ENCODE data around the gene NRP1.

Gene NRP1

DNA sequence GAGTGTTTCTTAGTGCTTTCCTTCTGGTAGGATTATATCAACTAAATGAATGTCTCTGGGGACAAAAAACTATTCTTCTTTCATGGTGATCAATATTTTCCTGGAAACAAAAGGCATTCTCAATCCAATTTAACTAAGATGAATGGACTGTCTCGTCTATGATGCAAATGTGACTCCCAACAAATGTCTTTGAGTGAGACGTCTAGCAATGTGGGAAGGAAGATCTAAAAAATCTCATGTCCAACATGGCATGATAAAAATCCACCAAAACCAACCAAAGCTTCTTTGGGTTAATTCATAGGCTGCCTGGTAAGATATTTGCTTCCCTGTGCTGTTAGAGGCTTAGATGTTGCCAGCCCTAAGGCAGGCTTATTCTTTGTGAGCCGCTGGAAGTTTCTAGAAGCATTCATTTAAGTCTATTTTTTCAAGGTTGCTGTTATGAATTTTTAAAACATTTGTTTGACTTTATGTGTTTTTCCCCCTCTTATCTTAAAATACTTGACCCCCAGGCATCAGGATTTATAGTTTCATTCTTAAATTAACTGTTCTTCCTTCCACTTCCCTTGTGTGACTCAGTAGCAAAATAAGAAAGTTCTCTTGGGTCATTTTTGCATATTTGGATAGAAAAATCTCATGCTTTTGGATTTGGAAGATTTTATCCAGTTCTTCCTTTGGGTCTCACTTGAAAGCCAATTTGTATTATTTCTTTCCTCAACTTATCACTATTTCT lies 156.3 kb downstream of the NRP1 start:
- H3K9ac ChIP-seq (ENCODE audit: low read depth, low read length), result no peak overlapping the region
- no peaks in the 10 kb centered on the region; the same call in 1 of the 2 replicates for H3K4me1 ChIP-seq (ENCODE audit: insufficient read depth, low read length)
- no peaks in the 10 kb centered on the region for H3K9me3 ChIP-seq (ENCODE audit: control insufficient read depth, insufficient read depth, low read length)
- H3K36me3 ChIP-seq (ENCODE audit: insufficient read depth, low read length), result no peaks in the 10 kb centered on the region

DNA sequence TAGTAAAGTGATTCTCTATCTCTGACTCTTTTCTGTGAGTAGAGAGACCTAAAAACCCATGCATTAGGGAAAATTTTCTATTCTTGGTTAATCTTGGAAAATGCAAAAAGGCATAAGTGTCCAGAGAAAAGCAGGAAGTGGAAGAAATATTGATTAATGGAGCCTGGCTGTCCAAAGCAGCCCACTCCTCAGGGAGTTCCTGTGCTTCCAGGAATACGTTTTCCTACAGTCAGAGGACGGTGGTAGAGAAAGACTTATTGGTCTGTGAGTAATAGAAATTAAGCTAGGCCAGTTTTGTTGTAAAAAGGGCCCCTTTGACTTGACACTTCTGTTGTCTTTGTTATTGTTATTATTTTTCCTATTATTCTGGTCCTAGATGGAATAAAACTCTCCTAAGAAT lies 157.8 kb downstream of the NRP1 start:
- Histone ChIP-seq H3K9me3 (ENCODE audit: control insufficient read depth, insufficient read depth, low read length) (no peaks in the 10 kb centered on the region), H3K9ac (ENCODE audit: low read depth, low read length) (no peak overlapping the region), H3K36me3 (ENCODE audit: insufficient read depth, low read length) (no peaks in the 10 kb centered on the region), H3K4me1 (ENCODE audit: insufficient read depth, low read length) (no peaks in the 10 kb centered on the region; the same call in 1 of the 2 replicates)

DNA sequence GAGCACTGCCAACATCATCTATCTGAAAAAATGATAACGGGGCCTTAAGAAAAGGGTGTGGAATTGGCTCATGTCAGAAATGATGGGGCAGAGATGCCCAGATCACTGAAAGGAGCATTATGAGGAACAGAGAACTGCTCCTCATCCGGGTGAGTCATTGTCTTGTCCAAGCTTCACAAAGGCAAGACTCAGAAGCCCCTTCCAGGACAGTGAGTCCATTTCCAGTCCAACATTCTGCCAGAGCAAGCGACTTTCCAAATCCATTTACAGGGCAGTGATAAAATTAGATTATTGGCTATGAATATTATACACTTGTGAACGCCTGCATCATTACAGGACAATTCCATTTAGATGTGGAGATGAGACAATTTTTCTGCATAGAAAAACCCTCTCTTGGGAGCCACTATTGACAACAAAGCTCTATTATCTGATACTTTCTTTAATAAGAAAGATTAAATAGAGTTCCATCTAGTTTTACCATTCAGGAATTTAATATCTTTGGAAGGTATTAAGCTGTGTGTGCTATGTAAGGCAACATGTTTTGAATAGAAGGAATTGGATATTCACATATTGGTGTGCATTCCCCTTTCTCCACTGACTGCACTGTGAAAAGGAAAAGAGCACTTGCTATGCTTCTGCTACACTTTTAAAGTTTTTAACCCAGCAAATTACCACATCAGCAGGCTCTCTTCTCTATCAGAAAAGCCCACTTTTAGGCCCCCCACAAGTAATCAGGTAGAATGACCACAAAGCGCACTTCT lies 159.6 kb downstream of the NRP1 start:
- Histone ChIP-seq H3K36me3 (ENCODE audit: insufficient read depth, low read length) (no peaks in the 10 kb centered on the region), H3K9me3 (ENCODE audit: control insufficient read depth, insufficient read depth, low read length) (no peaks in the 10 kb centered on the region), H3K4me1 (ENCODE audit: insufficient read depth, low read length) (no peaks in the 10 kb centered on the region; the same call in 1 of the 2 replicates), H3K9ac (ENCODE audit: low read depth, low read length) (no peak overlapping the region)

DNA sequence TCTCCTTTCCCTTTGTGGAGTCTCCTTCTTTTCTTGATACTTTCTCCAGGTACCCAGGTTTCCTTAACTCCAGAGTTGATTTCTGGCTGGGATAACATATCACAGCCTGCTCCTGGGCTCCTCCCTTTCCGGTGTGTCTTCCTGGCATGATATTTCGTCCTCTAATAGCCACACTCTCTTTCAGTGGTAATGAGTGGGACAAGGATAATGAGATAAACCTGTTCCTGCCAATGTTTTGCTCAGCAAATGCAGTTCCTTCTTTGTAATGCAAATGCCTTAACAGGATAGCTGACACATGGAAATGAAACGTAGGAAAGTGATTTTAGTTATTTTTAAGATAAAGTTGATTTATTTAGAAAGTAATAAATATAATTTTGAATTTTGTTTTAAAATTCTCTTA lies 168.6 kb downstream of the NRP1 start:
- Histone ChIP-seq H3K9ac (ENCODE audit: low read depth, low read length) (no peak overlapping the region), H3K36me3 (ENCODE audit: insufficient read depth, low read length) (no peaks in the 10 kb centered on the region), H3K4me1 (ENCODE audit: insufficient read depth, low read length) (peaks cover 17% of the 10 kb centered on the region), H3K9me3 (ENCODE audit: control insufficient read depth, insufficient read depth, low read length) (no peaks in the 10 kb centered on the region)

DNA sequence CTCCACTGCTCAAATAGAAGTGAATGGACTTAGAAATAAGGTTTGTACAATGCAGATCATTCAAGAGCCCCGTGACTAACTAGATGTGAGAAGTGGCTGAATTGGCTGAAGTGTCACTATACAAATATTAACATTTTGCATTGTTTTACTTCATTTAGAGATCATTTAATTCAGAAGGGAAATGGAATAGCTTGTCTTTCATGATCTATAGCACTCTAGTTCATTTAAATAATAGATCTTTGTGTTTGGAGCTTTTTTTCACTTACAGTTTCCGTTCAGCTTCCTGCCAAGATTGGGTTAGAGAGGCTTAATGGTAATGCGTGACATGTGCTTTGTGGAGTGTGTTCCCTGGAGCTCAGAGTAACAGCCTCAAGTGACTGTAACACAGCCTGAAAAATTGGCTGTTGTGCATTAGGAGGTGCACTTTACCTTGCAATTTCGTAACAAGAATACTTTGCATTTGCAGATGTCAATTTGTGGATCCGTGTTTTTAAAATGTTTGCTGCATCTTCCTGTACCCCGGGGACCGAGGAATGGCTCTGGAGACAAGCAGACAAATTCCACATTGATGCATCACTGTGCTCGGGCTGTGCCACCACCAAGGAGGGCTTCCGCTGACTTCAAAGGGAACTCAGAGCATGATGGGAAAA lies 170.3 kb downstream of the NRP1 start:
- H3K9me3 ChIP-seq (ENCODE audit: control insufficient read depth, insufficient read depth, low read length), result no peaks in the 10 kb centered on the region
- H3K4me1 ChIP-seq (ENCODE audit: insufficient read depth, low read length), result peaks cover 17% of the 10 kb centered on the region
- H3K9ac ChIP-seq (ENCODE audit: low read depth, low read length), result no peak overlapping the region
- H3K36me3 ChIP-seq (ENCODE audit: insufficient read depth, low read length), result no peaks in the 10 kb centered on the region

DNA sequence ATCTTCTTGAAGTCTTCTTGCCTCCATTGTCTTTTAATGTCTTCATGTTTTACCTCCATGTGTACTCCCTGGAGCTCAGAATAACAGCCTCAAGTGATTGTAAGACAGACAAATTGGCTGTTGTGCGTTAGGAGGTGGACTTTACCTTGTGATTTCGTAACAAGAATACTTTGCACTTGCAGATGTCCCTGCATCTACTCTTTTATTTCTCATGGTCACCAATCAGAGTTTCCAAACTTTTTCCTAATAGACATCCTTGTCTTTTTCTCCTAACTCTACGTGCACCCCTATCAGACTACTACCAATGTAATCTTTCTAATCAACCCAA lies 172.3 kb downstream of the NRP1 start:
- H3K4me1 ChIP-seq (ENCODE audit: insufficient read depth, low read length), result peaks cover 18% of the 10 kb centered on the region
- H3K9ac ChIP-seq (ENCODE audit: low read depth, low read length), result no peak overlapping the region
- H3K36me3 ChIP-seq (ENCODE audit: insufficient read depth, low read length), result no peaks in the 10 kb centered on the region
- no peaks in the 10 kb centered on the region for H3K9me3 ChIP-seq (ENCODE audit: control insufficient read depth, insufficient read depth, low read length)

DNA sequence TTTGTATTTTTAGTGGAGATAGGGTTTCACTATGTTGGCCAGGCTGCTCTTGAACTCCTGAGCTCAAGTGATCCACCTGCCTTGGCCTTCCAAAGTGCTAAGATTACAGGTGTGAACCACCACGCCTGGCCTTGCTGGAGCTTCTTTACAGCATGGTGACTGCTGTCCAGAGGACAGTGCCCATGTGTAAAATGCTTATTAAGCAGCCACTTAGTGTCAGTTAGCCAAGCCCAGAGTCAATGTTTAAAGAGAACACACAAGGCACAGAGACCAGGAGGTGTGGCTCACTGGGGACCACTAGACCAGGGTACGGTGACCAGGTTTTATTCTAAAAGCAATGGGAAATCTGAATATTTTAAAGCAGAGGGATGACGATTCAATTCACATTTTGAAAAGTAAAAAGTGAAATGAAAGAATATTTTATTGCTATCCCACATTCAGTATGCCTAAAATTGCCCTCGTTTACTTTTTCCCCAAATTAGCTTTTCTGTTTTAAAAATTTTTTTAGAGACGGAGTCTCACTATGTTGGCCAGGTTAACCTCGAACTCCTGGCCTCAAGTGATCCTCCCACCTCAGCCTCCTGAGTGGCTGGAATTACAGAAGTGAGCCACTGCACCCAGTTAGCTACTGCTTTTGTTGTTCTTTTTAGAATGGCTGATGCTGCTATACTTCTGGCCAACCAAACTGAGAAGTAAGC lies 172.8 kb downstream of the NRP1 start:
- no peak overlapping the region for H3K9ac ChIP-seq (ENCODE audit: low read depth, low read length)
- peaks cover 22% of the 10 kb centered on the region for H3K4me1 ChIP-seq (ENCODE audit: insufficient read depth, low read length)
- H3K9me3 ChIP-seq (ENCODE audit: control insufficient read depth, insufficient read depth, low read length), result no peaks in the 10 kb centered on the region
- H3K36me3 ChIP-seq (ENCODE audit: insufficient read depth, low read length), result no peaks in the 10 kb centered on the region

DNA sequence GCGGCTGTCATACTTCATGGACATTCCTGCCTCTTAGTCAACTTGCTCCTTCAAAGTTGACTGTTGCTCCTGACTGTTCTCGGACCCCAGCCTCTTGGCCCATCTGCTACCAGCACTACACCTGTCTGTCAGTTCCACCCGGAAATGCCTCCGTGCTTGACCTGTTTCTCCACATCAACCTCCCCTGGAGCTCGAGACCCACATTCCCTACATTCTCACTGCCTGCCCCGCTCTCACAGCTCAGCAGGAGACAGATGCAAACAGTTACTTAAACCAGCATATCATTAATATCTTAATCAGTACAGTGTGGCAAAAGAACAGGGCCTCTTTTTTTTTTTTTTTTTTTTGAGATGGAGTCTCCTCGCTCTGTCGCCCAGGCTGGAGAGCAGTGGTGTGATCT lies 174.3 kb downstream of the NRP1 start:
- Histone ChIP-seq H3K36me3 (ENCODE audit: insufficient read depth, low read length) (no peaks in the 10 kb centered on the region), H3K9me3 (ENCODE audit: control insufficient read depth, insufficient read depth, low read length) (no peaks in the 10 kb centered on the region), H3K4me1 (ENCODE audit: insufficient read depth, low read length) (peaks cover 10% of the 10 kb centered on the region), H3K9ac (ENCODE audit: low read depth, low read length) (no peak overlapping the region)

DNA sequence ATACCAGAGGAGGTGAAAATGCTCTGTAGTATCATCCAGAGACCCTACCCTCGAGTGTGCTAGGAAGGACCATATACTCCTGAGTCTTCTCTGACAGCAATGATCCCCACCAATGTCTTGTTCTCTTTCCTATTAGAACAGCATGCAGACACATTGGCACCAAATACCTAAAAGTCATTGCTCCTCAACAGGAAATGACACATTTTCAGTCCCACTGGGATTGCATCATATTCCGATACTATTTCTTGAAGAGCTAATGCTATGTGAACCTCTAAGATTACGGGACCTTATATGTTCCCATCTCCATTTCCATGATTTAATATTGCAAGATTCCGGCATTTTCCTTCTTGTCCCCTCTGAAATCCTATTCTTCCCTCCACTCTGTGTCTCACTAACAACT lies 177.4 kb downstream of the NRP1 start:
- Histone ChIP-seq H3K4me1 (ENCODE audit: insufficient read depth, low read length) (peaks cover 5% of the 10 kb centered on the region; the same call in 1 of the 2 replicates), H3K9ac (ENCODE audit: low read depth, low read length) (no peak overlapping the region), H3K9me3 (ENCODE audit: control insufficient read depth, insufficient read depth, low read length) (no peaks in the 10 kb centered on the region), H3K36me3 (ENCODE audit: insufficient read depth, low read length) (no peaks in the 10 kb centered on the region)

DNA sequence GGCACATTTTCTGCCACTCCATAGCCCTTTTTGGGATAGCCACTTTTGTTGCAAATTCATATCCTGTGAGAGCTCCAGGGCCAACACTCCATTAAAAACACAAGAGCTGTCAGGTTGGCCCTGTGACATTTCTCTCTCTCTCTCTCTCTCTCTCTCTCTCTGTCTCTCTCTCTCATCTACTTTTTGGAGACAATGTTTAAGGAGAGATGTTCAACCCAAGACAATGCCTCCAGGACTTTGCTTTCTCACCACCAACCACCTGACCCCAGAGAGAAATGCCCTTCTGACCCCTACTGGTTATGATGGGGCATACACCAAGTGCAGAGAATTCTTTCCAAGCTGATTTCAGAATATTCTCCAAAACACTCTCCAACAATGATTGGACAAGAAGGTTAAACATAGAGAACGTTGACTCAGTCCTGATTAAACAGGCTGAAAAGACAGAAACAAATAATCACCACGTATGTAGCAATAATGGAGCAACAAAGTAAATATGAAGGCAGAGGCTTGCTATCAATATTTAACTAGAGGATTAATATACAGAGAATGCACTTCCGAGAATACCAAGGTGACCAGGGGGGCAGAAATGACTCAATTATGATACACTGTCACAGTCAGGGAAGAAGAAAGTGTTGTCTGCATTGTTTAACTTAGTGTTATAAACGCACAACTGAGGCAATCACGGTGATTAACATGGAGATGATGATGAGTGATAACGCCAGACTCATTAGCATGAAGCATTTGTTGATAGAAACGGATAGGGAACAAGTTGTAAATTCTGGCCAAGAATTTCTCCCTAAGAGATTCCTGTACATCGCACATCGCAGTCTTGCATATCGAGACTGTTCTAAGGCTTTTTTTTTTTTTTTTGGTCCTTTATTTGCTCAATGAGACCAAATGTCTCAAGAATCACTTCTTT lies 178.5 kb downstream of the NRP1 start:
- H3K9ac ChIP-seq (ENCODE audit: low read depth, low read length), result no peak overlapping the region
- H3K4me1 ChIP-seq (ENCODE audit: insufficient read depth, low read length), result peaks cover 5% of the 10 kb centered on the region; the same call in 1 of the 2 replicates
- H3K9me3 ChIP-seq (ENCODE audit: control insufficient read depth, insufficient read depth, low read length), result no peaks in the 10 kb centered on the region
- no peaks in the 10 kb centered on the region for H3K36me3 ChIP-seq (ENCODE audit: insufficient read depth, low read length)

DNA sequence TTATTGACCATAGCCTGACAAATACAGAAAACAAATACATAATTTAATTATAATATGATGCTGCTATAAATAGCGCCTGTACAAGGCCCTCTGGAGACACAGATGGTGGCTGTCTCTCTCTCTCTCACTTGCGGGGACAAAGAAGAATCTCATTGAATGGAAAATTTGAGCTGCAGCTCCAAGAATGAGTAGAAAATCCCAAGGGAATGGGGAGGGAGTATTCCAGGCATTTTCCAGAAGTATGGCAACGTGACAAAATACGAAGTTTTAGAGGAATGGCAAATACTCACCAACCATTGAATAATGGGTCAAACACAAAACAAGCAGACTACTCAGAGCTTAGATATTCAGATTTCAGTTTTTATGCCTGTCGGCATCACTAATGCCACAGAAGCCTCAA lies 179.9 kb downstream of the NRP1 start:
- Histone ChIP-seq H3K9ac (ENCODE audit: low read depth, low read length) (no peak overlapping the region), H3K9me3 (ENCODE audit: control insufficient read depth, insufficient read depth, low read length) (no peaks in the 10 kb centered on the region), H3K36me3 (ENCODE audit: insufficient read depth, low read length) (no peaks in the 10 kb centered on the region), H3K4me1 (ENCODE audit: insufficient read depth, low read length) (peaks cover 5% of the 10 kb centered on the region; the same call in 1 of the 2 replicates)

DNA sequence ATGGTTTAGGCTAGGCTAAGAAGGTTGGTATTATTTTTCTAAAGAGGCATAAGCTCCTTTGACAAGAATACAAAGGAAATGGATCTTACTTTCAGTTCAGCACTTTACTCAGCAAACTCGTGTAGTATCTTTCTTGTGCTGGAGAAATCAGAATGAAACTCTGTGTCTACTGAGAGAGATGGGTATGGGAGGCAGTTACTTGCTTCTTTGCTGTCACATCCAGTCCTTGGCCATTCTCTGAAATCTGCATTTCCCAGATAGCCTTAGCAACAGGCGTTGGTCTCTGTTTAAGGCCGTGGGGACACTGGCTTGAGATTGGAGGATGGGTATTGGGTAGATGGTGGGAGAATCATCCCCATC lies 180.5 kb downstream of the NRP1 start:
- H3K9ac ChIP-seq (ENCODE audit: low read depth, low read length), result no peak overlapping the region
- no peaks in the 10 kb centered on the region for H3K9me3 ChIP-seq (ENCODE audit: control insufficient read depth, insufficient read depth, low read length)
- no peaks in the 10 kb centered on the region for H3K36me3 ChIP-seq (ENCODE audit: insufficient read depth, low read length)
- H3K4me1 ChIP-seq (ENCODE audit: insufficient read depth, low read length), result peaks cover 5% of the 10 kb centered on the region; the same call in 1 of the 2 replicates

DNA sequence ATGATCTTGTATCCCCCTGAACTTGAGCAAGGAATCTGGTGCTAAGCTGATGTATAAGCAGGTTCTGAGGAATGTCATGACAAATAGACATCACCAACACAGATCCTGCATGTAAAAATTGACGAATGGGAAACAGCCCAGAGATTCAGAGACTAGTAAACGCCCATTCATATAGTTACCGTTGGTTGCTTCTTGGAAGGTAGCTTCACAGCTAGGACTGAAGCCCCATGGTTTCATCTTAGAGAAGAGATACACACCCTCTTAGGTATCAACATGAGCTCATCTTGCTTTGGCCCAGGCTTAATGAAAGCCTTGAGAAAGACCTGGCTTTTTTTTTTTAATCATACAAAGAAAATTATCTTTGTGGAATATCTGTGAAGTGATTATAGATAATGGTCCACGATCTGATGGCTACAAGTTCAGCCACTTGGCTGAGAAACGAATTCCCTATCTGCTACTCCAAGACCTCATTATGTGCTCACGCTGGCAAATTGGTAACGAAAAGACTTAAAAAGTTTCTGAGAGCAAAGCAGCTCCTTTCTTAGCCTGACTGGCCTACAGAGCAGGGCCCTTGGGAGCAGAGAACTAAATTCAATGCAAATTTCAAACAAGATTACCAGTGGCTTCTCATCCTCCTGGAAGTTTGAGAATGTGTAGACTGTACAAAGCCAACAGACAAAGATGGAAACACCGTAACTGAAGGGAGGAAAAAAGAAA lies 181.1 kb downstream of the NRP1 start:
- Histone ChIP-seq H3K4me1 (ENCODE audit: insufficient read depth, low read length) (peaks cover 5% of the 10 kb centered on the region; the same call in 1 of the 2 replicates), H3K9ac (ENCODE audit: low read depth, low read length) (no peak overlapping the region), H3K36me3 (ENCODE audit: insufficient read depth, low read length) (no peaks in the 10 kb centered on the region)

More for the DNA sequence above, 181.1 kb downstream of the NRP1 start:
- H3K9me3 ChIP-seq (ENCODE audit: control insufficient read depth, insufficient read depth, low read length), result no peaks in the 10 kb centered on the region
